ENCODE measurements around the gene RABGAP1. TPM values are rescaled to one million over a fixed set of nuclear protein-coding genes. Genes with fewer than 3 reads are reported as not detected.

The RABGAP1 gene
- total and polyA plus RNA-seq, 3 donors from 2014 or later, result 53.0 to 113 (median 94.0) TPM

DNA sequence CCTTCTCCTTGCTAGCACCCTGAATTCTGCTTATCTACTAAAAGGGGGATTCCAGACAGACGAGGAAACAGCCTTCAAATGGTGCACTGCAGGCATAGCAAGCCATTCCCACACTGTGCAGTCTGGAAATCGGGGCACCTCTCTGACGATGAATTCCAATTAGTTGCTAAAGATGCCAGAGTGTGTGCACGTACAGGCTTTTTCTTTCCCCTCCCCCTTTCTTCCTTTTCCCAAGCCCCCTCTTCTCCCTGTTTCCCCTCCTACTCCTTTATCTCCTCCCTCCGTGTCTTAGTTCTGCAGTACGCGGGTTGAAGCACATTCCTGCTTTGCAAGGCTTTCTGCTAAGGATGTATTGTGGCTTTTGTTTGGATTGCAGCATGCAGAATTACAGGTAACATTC, 92.5 kb downstream of the RABGAP1 start, which contains the start of gene GPR21:
Gene GPR21 (plus strand): TSS at position 316 of the 400 bp plus-strand sequence. CDS start 900 bp downstream, outside the sequence.
- TF ChIP-seq, protein P1, sequence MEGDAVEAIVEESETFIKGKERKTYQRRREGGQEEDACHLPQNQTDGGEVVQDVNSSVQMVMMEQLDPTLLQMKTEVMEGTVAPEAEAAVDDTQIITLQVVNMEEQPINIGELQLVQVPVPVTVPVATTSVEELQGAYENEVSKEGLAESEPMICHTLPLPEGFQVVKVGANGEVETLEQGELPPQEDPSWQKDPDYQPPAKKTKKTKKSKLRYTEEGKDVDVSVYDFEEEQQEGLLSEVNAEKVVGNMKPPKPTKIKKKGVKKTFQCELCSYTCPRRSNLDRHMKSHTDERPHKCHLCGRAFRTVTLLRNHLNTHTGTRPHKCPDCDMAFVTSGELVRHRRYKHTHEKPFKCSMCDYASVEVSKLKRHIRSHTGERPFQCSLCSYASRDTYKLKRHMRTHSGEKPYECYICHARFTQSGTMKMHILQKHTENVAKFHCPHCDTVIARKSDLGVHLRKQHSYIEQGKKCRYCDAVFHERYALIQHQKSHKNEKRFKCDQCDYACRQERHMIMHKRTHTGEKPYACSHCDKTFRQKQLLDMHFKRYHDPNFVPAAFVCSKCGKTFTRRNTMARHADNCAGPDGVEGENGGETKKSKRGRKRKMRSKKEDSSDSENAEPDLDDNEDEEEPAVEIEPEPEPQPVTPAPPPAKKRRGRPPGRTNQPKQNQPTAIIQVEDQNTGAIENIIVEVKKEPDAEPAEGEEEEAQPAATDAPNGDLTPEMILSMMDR (IDR thresholded peaks at IDR 0.05), result no peak
- no peak for TF ChIP-seq POLR2A (IDR thresholded peaks at IDR 0.05)
- H3K4me3 ChIP-seq, result no peak within 1 kb of the TSS
- H3K36me3 ChIP-seq (ENCODE audit: low read depth, missing control alignments), result no peaks in the 10 kb centered on the region
- DNase-seq, result no peak
- no peaks in the 10 kb centered on the region for H3K4me1 ChIP-seq
- no peak within 1 kb of the TSS for H3K27ac ChIP-seq
- H3K9me3 ChIP-seq, result no peaks in the 10 kb centered on the region
- WGBS, 2 donors, result 44 to 56% methylated on average over 7 of the region's 7 CpGs
- intact Hi-C loops (cut with DNase I; ENCODE audit: low total_unique reads), result no loop called here
- no peaks in the 10 kb centered on the region for H3K27me3 ChIP-seq

GRCh38 chr9:123033864-123034601, 93.2 kb downstream of the RABGAP1 start:
- H3K9me3 ChIP-seq, result no peaks in the 10 kb centered on the region
- H3K4me1 ChIP-seq, result no peaks in the 10 kb centered on the region
- DNase-seq, result no peak
- H3K36me3 ChIP-seq (ENCODE audit: low read depth, missing control alignments), result no peaks in the 10 kb centered on the region
- WGBS, 2 donors, result 63 to 79% methylated on average over 8 of the region's 8 CpGs
- H3K27me3 ChIP-seq, result no peaks in the 10 kb centered on the region
- intact Hi-C loops (cut with DNase I; ENCODE audit: low total_unique reads), result no loop called here
- no peak overlapping the region for H3K4me3 ChIP-seq
- no peak for TF ChIP-seq POLR2A (IDR thresholded peaks at IDR 0.05)
- TF ChIP-seq, protein P1 (IDR thresholded peaks at IDR 0.05), result no peak
- no peak overlapping the region for H3K27ac ChIP-seq

- Histone ChIP-seq H3K36me3 (ENCODE audit: low read depth, missing control alignments) (no peaks in the 10 kb centered on the region), H3K4me3 (no peak overlapping the region), H3K27ac (no peak overlapping the region), H3K27me3 (no peaks in the 10 kb centered on the region), H3K9me3 (no peaks in the 10 kb centered on the region), H3K4me1 (no peaks in the 10 kb centered on the region)
- DNase-seq, result no peak
- 84 to 89% methylated on average over 13 of the region's 13 CpGs for WGBS, 2 donors
- intact Hi-C loops (cut with DNase I; ENCODE audit: low total_unique reads), result no loop called here
- TF ChIP-seq POLR2A (IDR thresholded peaks at IDR 0.05), result no peak
- TF ChIP-seq, protein P1 (IDR thresholded peaks at IDR 0.05), result no peak
Measured at GRCh38 chr9:123034881-123035510, 94.2 kb downstream of the RABGAP1 start.

GRCh38 chr9:123035791-123036190, 95.0 kb downstream of the RABGAP1 start:
- H3K27me3 ChIP-seq, result no peaks in the 10 kb centered on the region
- no peak for DNase-seq
- intact Hi-C loops (cut with DNase I; ENCODE audit: low total_unique reads), result no loop called here
- H3K9me3 ChIP-seq, result no peaks in the 10 kb centered on the region
- no peak for TF ChIP-seq POLR2A (IDR thresholded peaks at IDR 0.05)
- TF ChIP-seq, protein P1 (IDR thresholded peaks at IDR 0.05), result no peak
- H3K4me3 ChIP-seq, result no peak overlapping the region
- no peaks in the 10 kb centered on the region for H3K36me3 ChIP-seq (ENCODE audit: low read depth, missing control alignments)
- no peaks in the 10 kb centered on the region for H3K4me1 ChIP-seq
- H3K27ac ChIP-seq, result peak overlapping the region in 1 of 2 donors; percentile 44
- WGBS, 2 donors, result 77 to 90% methylated on average over 2 of the region's 2 CpGs

Measured in testis (tissue), 3 donors.